Lung (tissue), 12 donors: ENCODE data around the gene PIGC. TPM values are rescaled to one million over a fixed set of nuclear protein-coding genes. Genes with fewer than 3 reads are reported as not detected.

Experiments used
- ATAC-seq: fragments of 200-7000 bp; cut with Tn5 transposase; one replicate; pipeline ENCODE4 v1.9.1; 2020; ENCODE audit warnings: moderate number of reproducible peaks; ENCODE audit not compliant: insufficient read depth, low FRiP score
- DNase-seq, 3 donors: peaks; one replicate each; pipeline ENCODE4 v3.0.0-alpha.2; 2013 to 2017
- H3K27ac ChIP-seq, 2 donors: one replicate each; pipeline ENCODE4 v1.5.1; 2013; ENCODE audit warnings: mild to moderate bottlenecking in 2 of 2, moderate library complexity in 2 of 2, control low read depth in 1 of 2, inconsistent platforms in 1 of 2, low read depth in 1 of 2, low read length in 1 of 2
- H3K27me3 ChIP-seq, 3 donors: one replicate each; pipeline ENCODE4 v1.5.1; 2013; ENCODE audit warnings: low read length in 2 of 3; ENCODE audit not compliant: control insufficient read depth in 3 of 3, insufficient read depth in 3 of 3
- H3K36me3 ChIP-seq, 4 donors: one replicate each; pipeline ENCODE4 v1.5.1; 2013; ENCODE audit warnings: low read length in 4 of 4, mild to moderate bottlenecking in 1 of 4, moderate library complexity in 1 of 4; ENCODE audit not compliant: control insufficient read depth in 4 of 4, insufficient read depth in 4 of 4
- H3K4me1 ChIP-seq, 5 donors: one replicate each; pipeline ENCODE4 v1.5.1; 2013; ENCODE audit warnings: low read length in 5 of 5, mild to moderate bottlenecking in 2 of 5, moderate library complexity in 1 of 5; ENCODE audit not compliant: control insufficient read depth in 5 of 5, insufficient read depth in 5 of 5
- H3K4me3 ChIP-seq: one replicate; pipeline ENCODE4 v1.5.1; 2013; ENCODE audit warnings: mild to moderate bottlenecking, control low read depth, moderate library complexity
- H3K9ac ChIP-seq, 2 donors: one replicate each; pipeline ENCODE4 v1.5.1; 2013; ENCODE audit warnings: low read length in 2 of 2, control low read depth in 1 of 2; ENCODE audit not compliant: insufficient read depth in 1 of 2
- H3K9me3 ChIP-seq, 4 donors: one replicate each; pipeline ENCODE4 v1.5.1; 2013; ENCODE audit warnings: low read length in 3 of 4, mild to moderate bottlenecking in 1 of 4, moderate library complexity in 1 of 4; ENCODE audit not compliant: control insufficient read depth in 4 of 4, insufficient read depth in 3 of 4
- CTCF ChIP-seq: IDR thresholded peaks from 2 replicates; pipeline ENCODE4 v1.5.1; 2012; ENCODE audit warnings: mild to moderate bottlenecking; ENCODE audit errors: control extremely low read depth, extremely low read depth
- WGBS, 2 donors: extraction: QIAGEN DNeasy Blood & Tissue Kit; methylation state at CpG; one replicate each; pipeline ENCODE4 v1.1.7; 2013; 5-methylcytosine and 5-hydroxymethylcytosine counted together
- polyA plus RNA-seq, 2 donors: library from polyadenylated mRNA; stranded (reverse); fragments of 200-250 nt; gene quantifications; one replicate each; pipeline ENCODE4 v1.2.1, GENCODE V29; 2013
- total RNA-seq, 2 donors: library from RNA; depleted of rRNA in 1 of 2; stranded (reverse); fragments of >200 nt in 1 of 2; gene quantifications; one replicate each; pipeline ENCODE4 v1.2.1, GENCODE V29; 2014 to 2021
- donor health status: control.
- donor health status: control.
- donor health status: Bipolar disorder and iron deficiency.
- donor health status: healthy.
- donor health status: DM: yes; HTN: yes; CAD: no.

Gene PIGC
- total and polyA plus RNA-seq, 4 donors: 17.9 to 26.1 (median 20.9) TPM

GRCh38 chr1:172423336-172423735, 20.5 kb downstream of the PIGC start:
- TF ChIP-seq CTCF: no peak
- H3K27ac ChIP-seq: no peak overlapping the region
- DNase-seq: no peak
- 98 to 100% methylated on average over 2 of the region's 2 CpGs for WGBS, 2 donors
- H3K9me3 ChIP-seq: peaks cover 0 to 2% (median 0%) of the 10 kb centered on the region in 4 donors
- no peak overlapping the region for H3K4me3 ChIP-seq
- H3K9ac ChIP-seq: no peak overlapping the region
- peaks cover 0 to 9% (median 5%) of the 10 kb centered on the region in 5 donors for H3K4me1 ChIP-seq
- no peaks in the 10 kb centered on the region for H3K36me3 ChIP-seq
- H3K27me3 ChIP-seq: no peaks in the 10 kb centered on the region
- ATAC-seq: no peak

GRCh38 chr1:172421974-172422604, 21.8 kb downstream of the PIGC start:
- peaks cover 0 to 10% (median 5%) of the 10 kb centered on the region in 5 donors for H3K4me1 ChIP-seq
- no peaks in the 10 kb centered on the region for H3K27me3 ChIP-seq
- no peak overlapping the region for H3K9ac ChIP-seq
- 77 to 94% methylated on average over 5 of the region's 5 CpGs for WGBS, 2 donors
- DNase-seq: peak; percentile 47 to 73 (median 54)
- no peaks in the 10 kb centered on the region for H3K36me3 ChIP-seq
- ATAC-seq: no peak
- peaks cover 0 to 2% (median 0%) of the 10 kb centered on the region in 4 donors for H3K9me3 ChIP-seq
- TF ChIP-seq CTCF: no peak
- H3K27ac ChIP-seq: no peak overlapping the region
- no peak overlapping the region for H3K4me3 ChIP-seq

GRCh38 chr1:172420385-172420784, 23.5 kb downstream of the PIGC start, which contains the start of gene C1orf105:
C1orf105 (plus strand) TSS chr1:172420685; CDS start chr1:172420886, 201 bp downstream.
- H3K4me3 ChIP-seq: no peak within 1 kb of the TSS
- ATAC-seq: no peak
- DNase-seq: no peak
- no peak for TF ChIP-seq CTCF
- no peaks in the 10 kb centered on the region for H3K27me3 ChIP-seq
- no peak within 1 kb of the TSS for H3K9ac ChIP-seq
- H3K27ac ChIP-seq: no peak within 1 kb of the TSS
- H3K9me3 ChIP-seq: peaks cover 0 to 2% (median 0%) of the 10 kb centered on the region in 4 donors
- no peaks in the 10 kb centered on the region for H3K36me3 ChIP-seq
- 94% methylated on average over 1 of the region's 1 CpG for WGBS, 2 donors
- peaks cover 0 to 22% (median 7%) of the 10 kb centered on the region in 5 donors for H3K4me1 ChIP-seq
